BJ (cell line): ENCODE results near the gene ERC1. TPM values are rescaled to one million over a fixed set of nuclear protein-coding genes. Genes with fewer than 3 reads are reported as not detected.

Experiments used
- CTCF ChIA-PET: fragments of 350-600 bp; formaldehyde crosslinking; extraction: SDS; loops from one replicate; lab custom pipeline; 2021; ENCODE audit warnings: antibody characterized with exemption, inconsistent platforms; lab: Yijun Ruan, JAX
- POLR2A ChIA-PET: fragments of 300-600 bp; sonication (Branson Sonifier 250); formaldehyde crosslinking; extraction: SDS; loops from one replicate; lab custom pipeline; 2021; ENCODE audit warnings: antibody characterized with exemption; lab: Charles Lee
- DNase-seq: peaks from one replicate; pipeline ENCODE4 v3.0.0-alpha.2; 2011; ENCODE audit warnings: low read depth
- H3K27me3 ChIP-seq: 2 replicates; pipeline ENCODE4 v1.6.0; 2011; ENCODE audit warnings: low read length; ENCODE audit not compliant: control insufficient read depth, insufficient read depth
- H3K36me3 ChIP-seq: 2 replicates; pipeline ENCODE4 v1.5.1; 2011; ENCODE audit warnings: low read length; ENCODE audit not compliant: control insufficient read depth, insufficient read depth
- H3K4me3 ChIP-seq: 2 replicates; pipeline ENCODE4 v1.5.1; 2011; ENCODE audit warnings: low read depth, mild to moderate bottlenecking, control low read depth, low read length
- polyA plus RNA-seq: library from polyadenylated mRNA; depleted of rRNA; stranded (reverse); fragments of >200 nt; gene quantifications from 2 replicates; pipeline ENCODE4 v1.2.3, GENCODE V29; 2011
- TF ChIP-seq, protein P1 (sequence below): IDR thresholded peaks from 2 replicates; pipeline ENCODE4 v1.5.1; 2011; ENCODE audit warnings: low read depth, mild to moderate bottlenecking, control low read depth, inconsistent platforms, low read length, moderate library complexity; ENCODE audit not compliant: insufficient read depth

The ERC1 gene
- polyA plus RNA-seq, 1 experiment = 14.5 TPM

DNA sequence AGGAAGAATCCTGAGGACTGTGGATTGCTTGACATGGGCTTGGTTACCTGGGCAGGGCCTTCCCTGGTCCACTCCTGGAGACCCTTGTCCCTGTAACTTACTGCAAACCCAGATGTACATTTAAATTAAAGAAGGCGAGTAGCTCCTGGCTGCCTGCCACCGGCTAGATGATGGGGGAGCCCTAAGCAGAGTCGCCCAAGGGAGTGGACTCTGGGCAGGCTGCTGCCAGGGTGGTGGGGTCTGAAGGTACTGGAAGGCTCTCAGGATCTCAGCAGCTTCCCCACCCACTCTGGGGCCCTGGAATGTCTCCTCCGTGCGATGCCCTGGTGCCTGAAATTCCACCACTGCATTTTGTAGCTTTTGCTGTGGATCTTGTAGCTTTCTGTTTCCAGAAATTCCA lies 528.6 kb downstream of the ERC1 start:
- CTCF ChIA-PET = interaction anchor here (0.6 kb wide), 1 partner anchor 13 kb away, joined by 3 read pairs; no protein-coding TSS in a partner anchor

DNA sequence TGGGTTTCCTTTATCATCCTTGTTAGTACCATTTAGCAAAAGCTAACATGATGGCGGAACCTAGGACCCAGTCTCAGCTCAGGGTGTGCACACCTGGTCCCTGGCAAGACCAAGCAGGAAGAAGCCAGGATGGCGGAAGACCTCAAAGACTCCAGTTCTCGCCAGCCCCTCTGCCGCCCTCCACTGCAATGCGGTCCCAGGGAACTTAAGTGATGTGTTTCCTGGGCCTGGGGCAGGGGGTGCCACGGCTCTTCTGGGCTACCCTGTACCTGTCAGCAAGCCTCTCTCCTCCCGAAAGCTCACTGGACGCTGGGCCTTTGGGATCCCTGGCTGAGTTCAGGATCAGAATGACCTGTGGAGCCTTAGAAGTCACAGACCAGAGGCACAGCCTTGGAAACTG lies 532.0 kb downstream of the ERC1 start:
- POLR2A ChIA-PET = no interaction called here
- H3K36me3 ChIP-seq = no peaks in the 10 kb centered on the region
- no peak overlapping the region for H3K4me3 ChIP-seq
- CTCF ChIA-PET = no interaction called here
- no peak for DNase-seq
- H3K27me3 ChIP-seq = no peaks in the 10 kb centered on the region
- TF ChIP-seq, protein P1, sequence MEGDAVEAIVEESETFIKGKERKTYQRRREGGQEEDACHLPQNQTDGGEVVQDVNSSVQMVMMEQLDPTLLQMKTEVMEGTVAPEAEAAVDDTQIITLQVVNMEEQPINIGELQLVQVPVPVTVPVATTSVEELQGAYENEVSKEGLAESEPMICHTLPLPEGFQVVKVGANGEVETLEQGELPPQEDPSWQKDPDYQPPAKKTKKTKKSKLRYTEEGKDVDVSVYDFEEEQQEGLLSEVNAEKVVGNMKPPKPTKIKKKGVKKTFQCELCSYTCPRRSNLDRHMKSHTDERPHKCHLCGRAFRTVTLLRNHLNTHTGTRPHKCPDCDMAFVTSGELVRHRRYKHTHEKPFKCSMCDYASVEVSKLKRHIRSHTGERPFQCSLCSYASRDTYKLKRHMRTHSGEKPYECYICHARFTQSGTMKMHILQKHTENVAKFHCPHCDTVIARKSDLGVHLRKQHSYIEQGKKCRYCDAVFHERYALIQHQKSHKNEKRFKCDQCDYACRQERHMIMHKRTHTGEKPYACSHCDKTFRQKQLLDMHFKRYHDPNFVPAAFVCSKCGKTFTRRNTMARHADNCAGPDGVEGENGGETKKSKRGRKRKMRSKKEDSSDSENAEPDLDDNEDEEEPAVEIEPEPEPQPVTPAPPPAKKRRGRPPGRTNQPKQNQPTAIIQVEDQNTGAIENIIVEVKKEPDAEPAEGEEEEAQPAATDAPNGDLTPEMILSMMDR = no peak

More for the DNA sequence above, 528.6 kb downstream of the ERC1 start:
- H3K36me3 ChIP-seq = no peaks in the 10 kb centered on the region
- POLR2A ChIA-PET = interaction anchor here (0.5 kb wide), 1 partner anchor 201 kb away, joined by 3 read pairs; no protein-coding TSS in a partner anchor
- TF ChIP-seq, protein P1 = no peak
- no peaks in the 10 kb centered on the region for H3K27me3 ChIP-seq
- H3K4me3 ChIP-seq = no peak overlapping the region
- DNase-seq = no peak

DNA sequence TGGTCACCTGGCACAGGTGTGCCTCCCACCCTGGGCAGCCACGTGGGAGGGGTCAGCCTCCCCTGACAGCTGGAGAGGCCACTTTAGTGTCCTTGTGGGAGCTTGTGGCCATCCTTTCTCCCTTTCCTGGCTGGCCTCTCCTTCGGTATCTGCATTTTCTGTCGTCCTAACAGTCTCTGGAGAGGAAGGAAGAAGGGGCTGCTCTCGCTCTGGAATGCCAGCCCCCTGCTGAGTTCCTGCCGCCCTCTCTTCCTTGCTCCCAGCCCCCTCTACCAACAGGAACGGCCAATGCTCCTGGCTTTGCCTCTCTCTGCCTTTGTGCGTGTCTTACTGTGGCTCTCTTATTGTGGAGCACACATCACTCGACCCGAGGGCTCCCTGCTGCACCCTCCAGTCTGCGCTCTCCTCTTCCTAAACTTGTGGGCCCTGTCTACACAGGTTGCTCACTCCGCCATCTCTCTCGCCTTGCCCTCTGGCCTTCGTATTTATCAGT lies 532.6 kb downstream of the ERC1 start:
- no peak overlapping the region for H3K4me3 ChIP-seq
- TF ChIP-seq, protein P1 = no peak
- H3K36me3 ChIP-seq = no peaks in the 10 kb centered on the region
- POLR2A ChIA-PET = no interaction called here
- DNase-seq = no peak
- no peaks in the 10 kb centered on the region for H3K27me3 ChIP-seq
- CTCF ChIA-PET = no interaction called here

DNA sequence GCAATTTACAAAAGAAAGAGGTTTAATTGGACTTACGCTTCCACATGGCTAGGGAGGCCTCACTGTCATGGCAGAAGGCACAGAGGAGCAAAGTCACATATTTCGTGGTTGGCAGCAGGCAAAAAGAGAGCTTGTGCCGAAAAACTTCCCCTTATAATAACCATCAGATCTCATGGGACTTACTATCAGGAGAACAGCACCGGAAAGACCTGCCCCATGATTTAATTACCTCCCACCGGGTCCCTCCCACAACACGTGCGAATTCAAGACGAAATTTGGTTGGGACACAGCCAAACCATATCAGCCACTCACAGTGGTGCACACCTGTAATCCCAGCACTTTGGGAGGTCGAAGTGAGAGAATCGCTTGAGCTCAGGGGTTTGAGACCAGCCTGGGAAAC lies 534.8 kb downstream of the ERC1 start:
- no peak for DNase-seq
- Histone ChIP-seq H3K27me3 (no peaks in the 10 kb centered on the region), H3K36me3 (no peaks in the 10 kb centered on the region), H3K4me3 (no peak overlapping the region)
- ChIA-PET POLR2A (no interaction called here), CTCF (no interaction called here)
- TF ChIP-seq, protein P1 = no peak

DNA sequence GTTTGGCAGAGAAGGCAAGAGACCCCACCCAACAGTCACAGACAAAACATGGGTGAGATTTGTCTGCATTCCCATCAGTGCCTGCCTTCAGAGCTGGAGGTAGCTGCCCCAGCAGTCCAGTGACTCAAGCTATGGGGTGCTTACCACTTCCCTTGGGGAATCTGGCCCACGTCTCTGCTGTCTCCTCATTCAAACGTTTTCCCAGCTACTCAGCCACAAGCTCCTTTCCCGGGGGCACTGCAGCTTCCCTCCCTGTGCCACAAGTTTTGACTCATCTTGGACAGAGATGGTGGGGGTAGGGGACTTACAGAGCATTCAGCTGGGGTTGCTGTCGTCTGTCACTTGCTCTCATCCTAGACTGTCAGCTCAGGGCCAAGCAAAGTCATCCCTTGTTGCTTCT lies 536.8 kb downstream of the ERC1 start:
- Histone ChIP-seq H3K4me3 (no peak overlapping the region), H3K36me3 (no peaks in the 10 kb centered on the region), H3K27me3 (no peaks in the 10 kb centered on the region)
- DNase-seq = peak; percentile 73
- ChIA-PET POLR2A (no interaction called here), CTCF (interaction anchor here (0.8 kb wide), 1 partner anchor 31 kb away, joined by 4 read pairs; no protein-coding TSS in a partner anchor)
- TF ChIP-seq, protein P1 = no peak
